NCI-H1092 (cell line): ENCODE data around the gene FAM193A.
"Not testable (repeated sequence)": the region's sequence is repeated elsewhere in the genome, so short reads cannot be mapped to it uniquely, and the experiment has no call there.

Experiments used
- DNase-seq: peaks from one replicate; lab custom pipeline; 2025; lab: John Stamatoyannopoulos, UW

Gene FAM193A

GRCh38 chr4:2728221-2728620, 191.8 kb downstream of the FAM193A start:
- DNase-seq, result no peak

GRCh38 chr4:2728806-2729532, 192.5 kb downstream of the FAM193A start:
- DNase-seq, result no peak

GRCh38 chr4:2729533-2729875, 193.1 kb downstream of the FAM193A start:
- DNase-seq, result no peak

- DNase-seq, result no peak
Observed at GRCh38 chr4:2731907-2732317, 195.5 kb downstream of the FAM193A start.

- DNase-seq, result no peak
Observed at GRCh38 chr4:2732526-2732925, 196.1 kb downstream of the FAM193A start.

GRCh38 chr4:2733001-2733843, 196.8 kb downstream of the FAM193A start:
- DNase-seq, result no peak

- DNase-seq, result no peak
Observed at GRCh38 chr4:2733844-2734574, 197.6 kb downstream of the FAM193A start.

- DNase-seq, result no peak
Observed at GRCh38 chr4:2734612-2735011, 198.2 kb downstream of the FAM193A start.

GRCh38 chr4:2735869-2736268, 199.4 kb downstream of the FAM193A start:
- DNase-seq, result no peak

- DNase-seq, result not testable (repeated sequence)
Observed at GRCh38 chr4:2738296-2738695, 201.8 kb downstream of the FAM193A start.

- DNase-seq, result no peak
Observed at GRCh38 chr4:2741626-2742025, 205.2 kb downstream of the FAM193A start.

GRCh38 chr4:2742081-2742822, 205.8 kb downstream of the FAM193A start:
- no peak for DNase-seq

- DNase-seq, result no peak
Observed at GRCh38 chr4:2742823-2743517, 206.5 kb downstream of the FAM193A start.

GRCh38 chr4:2743518-2744445, 207.3 kb downstream of the FAM193A start:
- no peak for DNase-seq

- DNase-seq, result no peak
Observed at GRCh38 chr4:2744576-2745270, 208.3 kb downstream of the FAM193A start.

GRCh38 chr4:2745516-2745915, 209.1 kb downstream of the FAM193A start:
- DNase-seq, result no peak

- DNase-seq, result no peak
Observed at GRCh38 chr4:2745981-2746806, 209.7 kb downstream of the FAM193A start.

GRCh38 chr4:2746891-2747695, 210.6 kb downstream of the FAM193A start:
- no peak for DNase-seq
